MM.1S (cell line): ENCODE data around the gene CCR6.

ENCODE experiments used
- DNase-seq: peaks from one replicate; pipeline ENCODE4 v3.0.0-alpha.2; 2015
- H2AFZ ChIP-seq: fragments of 300-600 bp; sonication (generic); 2 replicates; pipeline ENCODE4 v1.6.0; 2016; ENCODE audit warnings: antibody characterized with exemption, low read length
- H3F3A ChIP-seq: fragments of 300-600 bp; sonication (generic); 2 replicates; pipeline ENCODE4 v1.6.1; 2016; ENCODE audit warnings: mild to moderate bottlenecking, antibody characterized with exemption, low read length, moderate library complexity, mixed read lengths; ENCODE audit not compliant: insufficient read depth
- H3K27ac ChIP-seq: fragments of 300-600 bp; sonication (generic); 2 replicates; pipeline ENCODE4 v1.5.1; 2016; ENCODE audit warnings: mild to moderate bottlenecking, low read length
- H3K27me3 ChIP-seq: fragments of 300-600 bp; sonication (generic); replicated peaks from 2 replicates; pipeline ENCODE4 v1.6.0; 2016; ENCODE audit warnings: low read length; ENCODE audit not compliant: insufficient read depth
- H3K36me3 ChIP-seq: fragments of 300-600 bp; sonication (generic); replicated peaks from 2 replicates; pipeline ENCODE4 v1.6.1; 2016; ENCODE audit warnings: mild to moderate bottlenecking, low read length, mixed read lengths; ENCODE audit not compliant: insufficient read depth
- H3K4me1 ChIP-seq: fragments of 300-600 bp; sonication (generic); 2 replicates; pipeline ENCODE4 v1.6.1; 2016; ENCODE audit warnings: low read length, mixed read lengths
- H3K4me2 ChIP-seq: fragments of 300-600 bp; sonication (generic); 2 replicates; pipeline ENCODE4 v1.6.0; 2016; ENCODE audit warnings: low read depth, low read length
- H3K4me3 ChIP-seq: fragments of 300-600 bp; sonication (generic); 2 replicates; pipeline ENCODE4 v1.5.1; 2016; ENCODE audit warnings: low read length, mixed read lengths
- H3K79me2 ChIP-seq: fragments of 300-600 bp; sonication (generic); 2 replicates; pipeline ENCODE4 v1.6.1; 2016; ENCODE audit warnings: mixed run types, low read length, mixed read lengths
- H3K9ac ChIP-seq: fragments of 300-600 bp; sonication (generic); 2 replicates; pipeline ENCODE4 v1.6.1; 2016; ENCODE audit warnings: low read length, mixed read lengths
- H3K9me2 ChIP-seq: fragments of 300-600 bp; sonication (generic); replicated peaks from 2 replicates; pipeline ENCODE4 v1.6.1; 2016; ENCODE audit warnings: mild to moderate bottlenecking, low read length, mixed read lengths; ENCODE audit not compliant: insufficient read depth
- H3K9me3 ChIP-seq: fragments of 300-600 bp; sonication (generic); replicated peaks from 2 replicates; pipeline ENCODE4 v1.6.1; 2016; ENCODE audit warnings: mild to moderate bottlenecking, low read length, mixed read lengths; ENCODE audit not compliant: insufficient read depth
- H4K20me1 ChIP-seq: fragments of 300-600 bp; sonication (generic); 2 replicates; pipeline ENCODE4 v1.6.1; 2016; ENCODE audit warnings: mild to moderate bottlenecking, low read length, moderate library complexity, mixed read lengths; ENCODE audit not compliant: insufficient read depth
- CTCF ChIP-seq: fragments of 300-600 bp; sonication (generic); IDR thresholded peaks from 2 replicates; pipeline ENCODE4 v1.5.1; 2016; ENCODE audit warnings: antibody characterized with exemption, low read length, mixed read lengths
- EZH2 ChIP-seq: fragments of 300-600 bp; sonication (generic); optimal IDR thresholded peaks from 2 replicates; pipeline ENCODE3; 2017; ENCODE audit warnings: low read depth, mild to moderate bottlenecking, antibody characterized with exemption, low read length, mixed read lengths
- EZH2phosphoT487 ChIP-seq: fragments of 300-600 bp; sonication (generic); IDR thresholded peaks from 2 replicates; pipeline ENCODE4 v1.6.1; 2018; ENCODE audit warnings: antibody characterized with exemption, low read length

Gene CCR6

DNA sequence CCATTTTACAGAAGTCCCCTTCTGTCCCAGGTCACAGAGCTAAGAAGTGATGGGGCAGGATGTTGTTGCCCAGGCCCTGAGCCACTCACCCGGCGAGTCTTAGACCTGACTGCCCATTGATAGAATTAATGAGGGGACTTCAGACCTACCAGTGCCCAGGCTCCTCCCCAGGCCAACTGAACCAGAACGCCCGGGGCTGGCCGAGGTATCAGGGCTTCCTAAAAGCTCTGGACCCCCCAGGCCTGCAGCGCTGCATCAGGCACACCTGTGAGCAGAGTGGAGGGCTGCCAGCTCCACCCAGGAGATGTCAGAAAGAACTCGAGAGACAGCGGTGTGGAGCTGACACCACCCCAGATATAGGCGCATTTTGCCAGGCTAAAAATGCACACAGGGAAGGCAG is 31.4 kb downstream of the CCR6 start:
- H3K9me2 ChIP-seq, result no peaks in the 10 kb centered on the region
- no peak overlapping the region for H2AFZ ChIP-seq
- no peak overlapping the region for H3K27ac ChIP-seq
- no peaks in the 10 kb centered on the region for H3K36me3 ChIP-seq
- no peak overlapping the region for H3K9ac ChIP-seq
- no peaks in the 10 kb centered on the region for H4K20me1 ChIP-seq
- DNase-seq, result no peak
- no peaks in the 10 kb centered on the region for H3K79me2 ChIP-seq
- H3K9me3 ChIP-seq, result no peaks in the 10 kb centered on the region
- no peaks in the 10 kb centered on the region for H3K27me3 ChIP-seq
- no peak overlapping the region for H3K4me3 ChIP-seq
- H3K4me1 ChIP-seq, result no peaks in the 10 kb centered on the region
- no peak overlapping the region for H3K4me2 ChIP-seq
- TF ChIP-seq CTCF (no peak), EZH2phosphoT487 (no peak), EZH2 (no peak)
- no peaks in the 10 kb centered on the region for H3F3A ChIP-seq

GRCh38 chr6:167154895-167155294 is 32.0 kb downstream of the CCR6 start:
- H3K4me2 ChIP-seq, result no peak overlapping the region
- H2AFZ ChIP-seq, result no peak overlapping the region
- H3K27me3 ChIP-seq, result no peaks in the 10 kb centered on the region
- DNase-seq, result no peak
- no peaks in the 10 kb centered on the region for H3K79me2 ChIP-seq
- no peak overlapping the region for H3K4me3 ChIP-seq
- no peak overlapping the region for H3K27ac ChIP-seq
- H3K9me2 ChIP-seq, result no peaks in the 10 kb centered on the region
- no peaks in the 10 kb centered on the region for H3K4me1 ChIP-seq
- no peaks in the 10 kb centered on the region for H3F3A ChIP-seq
- TF ChIP-seq EZH2phosphoT487, result no peak
- no peak for TF ChIP-seq CTCF
- no peak for TF ChIP-seq EZH2
- no peaks in the 10 kb centered on the region for H3K36me3 ChIP-seq
- H3K9ac ChIP-seq, result no peak overlapping the region
- no peaks in the 10 kb centered on the region for H4K20me1 ChIP-seq
- no peaks in the 10 kb centered on the region for H3K9me3 ChIP-seq

GRCh38 chr6:167157414-167157813 is 34.5 kb downstream of the CCR6 start:
- no peak for TF ChIP-seq EZH2
- no peak for TF ChIP-seq CTCF
- no peak for TF ChIP-seq EZH2phosphoT487
- no peak overlapping the region for H3K9ac ChIP-seq
- DNase-seq, result no peak
- no peak overlapping the region for H3K4me2 ChIP-seq
- H3K79me2 ChIP-seq, result no peaks in the 10 kb centered on the region
- no peak overlapping the region for H2AFZ ChIP-seq
- no peaks in the 10 kb centered on the region for H3K4me1 ChIP-seq
- no peaks in the 10 kb centered on the region for H3K9me3 ChIP-seq
- no peaks in the 10 kb centered on the region for H4K20me1 ChIP-seq
- H3K27ac ChIP-seq, result no peak overlapping the region
- H3K4me3 ChIP-seq, result no peak overlapping the region
- H3K27me3 ChIP-seq, result no peaks in the 10 kb centered on the region
- H3K36me3 ChIP-seq, result no peaks in the 10 kb centered on the region
- H3K9me2 ChIP-seq, result no peaks in the 10 kb centered on the region
- H3F3A ChIP-seq, result no peaks in the 10 kb centered on the region

DNA sequence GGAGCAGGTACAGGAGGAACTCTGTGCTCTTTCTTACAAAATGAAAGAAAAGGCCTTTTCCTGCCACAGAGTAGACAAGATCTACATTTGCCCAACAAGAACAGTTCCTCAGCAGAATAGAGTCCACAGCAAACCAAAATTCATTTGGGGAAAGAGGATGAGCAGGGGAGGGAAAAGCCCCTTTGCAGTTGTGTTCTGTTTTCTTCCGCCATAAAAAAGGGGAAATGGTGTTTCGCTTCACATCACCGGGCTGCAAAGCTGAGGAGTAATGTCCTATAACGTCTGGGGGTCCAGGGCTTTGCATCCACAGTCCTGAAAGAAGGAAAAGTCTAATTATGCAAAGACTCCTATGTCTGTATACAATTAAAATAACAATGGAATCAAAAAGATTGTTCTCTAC is 35.0 kb downstream of the CCR6 start, which contains the start of gene GPR31:
GPR31 (minus strand) TSS at position 118 of the 400 bp plus-strand sequence. CDS start 149 bp downstream, outside the sequence.
- Histone ChIP-seq H3K9me3 (no peaks in the 10 kb centered on the region), H3K27me3 (no peaks in the 10 kb centered on the region), H2AFZ (no peak within 1 kb of the TSS), H3K27ac (no peak within 1 kb of the TSS), H3F3A (no peaks in the 10 kb centered on the region), H3K79me2 (no peaks in the 10 kb centered on the region), H3K9ac (no peak within 1 kb of the TSS), H3K4me2 (no peak within 1 kb of the TSS), H3K9me2 (no peaks in the 10 kb centered on the region), H3K4me3 (no peak within 1 kb of the TSS), H3K36me3 (no peaks in the 10 kb centered on the region), H4K20me1 (no peaks in the 10 kb centered on the region), H3K4me1 (no peaks in the 10 kb centered on the region)
- TF ChIP-seq CTCF (no peak), EZH2 (no peak), EZH2phosphoT487 (no peak)
- DNase-seq, result no peak
